Transverse colon (tissue), 4 donors: ENCODE results near the gene SSH3. TPM values are rescaled to one million over a fixed set of nuclear protein-coding genes. Genes with fewer than 3 reads are reported as not detected.

Experiments
- DNase-seq: peaks from one replicate; pipeline ENCODE4 v3.0.0-alpha.2; 2019
- H3K27ac ChIP-seq, 4 donors: fragments of 200-600 bp; sonication (generic); 2 replicates each; pipeline ENCODE4 v1.5.1; 2016 to 2018; ENCODE audit warnings: inconsistent platforms in 4 of 4
- H3K27me3 ChIP-seq: fragments of 200-600 bp; sonication (generic); 2 replicates; pipeline ENCODE4 v1.5.1; 2017; ENCODE audit warnings: inconsistent platforms
- H3K36me3 ChIP-seq, 4 donors: fragments of 200-600 bp; sonication (generic); 2 replicates each; pipeline ENCODE4 v1.5.1; 2017 to 2019; ENCODE audit warnings: inconsistent platforms in 4 of 4
- H3K4me1 ChIP-seq, 4 donors: fragments of 200-600 bp; sonication (generic); 2 replicates each; pipeline ENCODE4 v1.5.1; 2017 to 2020; ENCODE audit warnings: inconsistent platforms in 4 of 4
- H3K4me3 ChIP-seq, 4 donors: fragments of 200-600 bp; sonication (generic); 1 replicate in 1 of 4; 2 replicates in 3 of 4; pipeline versions ENCODE4 v1.5.1 to v1.6.1; 2017 to 2019; ENCODE audit warnings: inconsistent platforms in 4 of 4
- H3K9me3 ChIP-seq, 2 donors: fragments of 200-600 bp; sonication (generic); 2 replicates each; pipeline ENCODE4 v1.5.1; 2017 to 2019; ENCODE audit warnings: inconsistent platforms in 2 of 2
- CTCF ChIP-seq, 5 experiments: fragments of 200-600 bp in 3 of 5; fragments of 450-650 bp in 2 of 5; sonication (generic) in 3 of 5; IDR thresholded peaks; 1 replicate in 2 of 5; 2 replicates in 3 of 5; pipeline ENCODE4 v1.5.1; 2016 to 2017; ENCODE audit warnings: antibody characterized with exemption in 5 of 5, inconsistent platforms in 3 of 5, mild to moderate bottlenecking in 2 of 5, moderate library complexity in 1 of 5
- EP300 ChIP-seq: sonication (generic); formaldehyde crosslinking; IDR thresholded peaks from one replicate; pipeline ENCODE4 v1.6.1; 2017; ENCODE audit warnings: antibody characterized with exemption, low read depth
- POLR2A ChIP-seq: fragments of 450-650 bp; IDR thresholded peaks from one replicate; pipeline ENCODE4 v1.6.1; 2016; ENCODE audit warnings: antibody characterized with exemption, mild to moderate bottlenecking, moderate library complexity
- POLR2AphosphoS5 ChIP-seq, 3 donors: sonication (generic); formaldehyde crosslinking; IDR thresholded peaks; one replicate each; pipeline ENCODE4 v1.6.1; 2016; ENCODE audit warnings: antibody characterized with exemption in 3 of 3
- WGBS, 2 donors: methylation state at CpG; one replicate each; pipeline ENCODE4 v1.1.5; 2018; ENCODE audit warnings: low coverage in 1 of 2; 5-methylcytosine and 5-hydroxymethylcytosine counted together
- in situ Hi-C, 4 donors: fragments of 200-750 bp; cut with MboI; loops; one replicate each; pipeline versions ENCODE4 v1.15.0 to v1.15.1; 2017; ENCODE audit warnings: low sequenced_read_pairs in 3 of 4, low pct_ligation_motif_present in 1 of 4, low pct_unique_long_range_greater_than_20kb in 1 of 4
- intact Hi-C: fragments of 100-400 bp; cut with DNase I; formaldehyde crosslinking; loops from one replicate; pipeline ENCODE4 v1.15.1; 2023; ENCODE audit warnings: low total_unique reads
- total RNA-seq, 4 donors: library from RNA; depleted of rRNA; stranded (reverse); fragments of >200 nt; gene quantifications; one replicate each; pipeline ENCODE4 v1.1.0, GENCODE V29; 2016

SSH3 gene
- total RNA-seq, 4 donors from 2014 or later: 73.0 to 174 (median 123) TPM

GRCh38 chr11:67301313-67301921 lies 1.9 kb upstream of the SSH3 start:
- Histone ChIP-seq H3K27me3 (no peaks in the 10 kb centered on the region), H3K36me3 (peaks cover 0 to 4% (median 2%) of the 10 kb centered on the region in 4 donors), H3K4me3 (peak overlapping the region in 1 of 4 donors; percentile 94), H3K9me3 (no peaks in the 10 kb centered on the region), H3K4me1 (peaks cover 13 to 37% (median 27%) of the 10 kb centered on the region in 4 donors), H3K27ac (peak overlapping the region in 3 of 4 donors; percentile 90 to 91 (median 90))
- no peak for TF ChIP-seq POLR2AphosphoS5 (IDR thresholded peaks at IDR 0.05)
- no peak for TF ChIP-seq CTCF (IDR thresholded peaks at IDR 0.05)
- TF ChIP-seq POLR2A: no peak
- TF ChIP-seq EP300: no peak
- WGBS, 2 donors: 90% methylated on average over 23 of the region's 28 CpGs; no CpG with 5 or more reads in 1 of the 2 donors
- intact Hi-C loops (no loop called here), in situ Hi-C loops (no loop called here)
- DNase-seq: peak; percentile 8

GRCh38 chr11:67301951-67302516 lies 1.3 kb upstream of the SSH3 start:
- Histone ChIP-seq H3K4me3 (peak overlapping the region in 3 of 4 donors; percentile 81 to 94 (median 84)), H3K4me1 (peaks cover 13 to 37% (median 27%) of the 10 kb centered on the region in 4 donors), H3K36me3 (no peaks in the 10 kb centered on the region), H3K27ac (peak overlapping the region; percentile 83 to 91 (median 90)), H3K9me3 (no peaks in the 10 kb centered on the region), H3K27me3 (no peaks in the 10 kb centered on the region)
- 38% methylated on average over 15 of the region's 15 CpGs; no CpG with 5 or more reads in 1 of the 2 donors for WGBS, 2 donors
- no peak for TF ChIP-seq EP300
- no peak for TF ChIP-seq CTCF (IDR thresholded peaks at IDR 0.05)
- TF ChIP-seq POLR2A: peak; percentile 60
- peak; percentile 7 to 58 (median 20) for TF ChIP-seq POLR2AphosphoS5 (IDR thresholded peaks at IDR 0.05)
- intact Hi-C loops: no loop called here
- in situ Hi-C loops: no loop called here
- DNase-seq: peak; percentile 76

- WGBS, 2 donors: 21% methylated on average over 20 of the region's 23 CpGs; no CpG with 5 or more reads in 1 of the 2 donors
- intact Hi-C loops (no loop called here), in situ Hi-C loops (no loop called here)
- Histone ChIP-seq H3K36me3 (no peaks in the 10 kb centered on the region), H3K27ac (peak overlapping the region; percentile 83 to 91 (median 90)), H3K27me3 (no peaks in the 10 kb centered on the region), H3K4me1 (peaks cover 13 to 37% (median 27%) of the 10 kb centered on the region in 4 donors), H3K9me3 (no peaks in the 10 kb centered on the region), H3K4me3 (peak overlapping the region; percentile 81 to 94 (median 84))
- no peak for TF ChIP-seq POLR2A
- no peak for TF ChIP-seq EP300
- peak; percentile 69 for DNase-seq
Observed at GRCh38 chr11:67302571-67303131, 679 bp upstream of the SSH3 start.

- DNase-seq: peak; percentile 55
- Histone ChIP-seq H3K4me3 (peak overlapping the region; percentile 81 to 94 (median 84)), H3K4me1 (peaks cover 13 to 37% (median 27%) of the 10 kb centered on the region in 4 donors), H3K27ac (peak overlapping the region; percentile 83 to 91 (median 90)), H3K9me3 (no peaks in the 10 kb centered on the region), H3K27me3 (no peaks in the 10 kb centered on the region), H3K36me3 (peaks cover 0 to 9% (median 0%) of the 10 kb centered on the region in 4 donors)
- intact Hi-C loops (no loop called here), in situ Hi-C loops (no loop called here)
- TF ChIP-seq CTCF (IDR thresholded peaks at IDR 0.05) (no peak), EP300 (no peak), POLR2AphosphoS5 (IDR thresholded peaks at IDR 0.05) (no peak), POLR2A (no peak)
- 6% methylated on average over 30 of the region's 43 CpGs; no CpG with 5 or more reads in 1 of the 2 donors for WGBS, 2 donors
Observed at GRCh38 chr11:67303835-67304411, 593 bp downstream of the SSH3 start.
